SK-N-SH (cell line): Measurements from ENCODE around the gene IDH3G. TPM values are rescaled to one million over a fixed set of nuclear protein-coding genes. Genes with fewer than 3 reads are reported as not detected.

Experiments used
- CTCF ChIA-PET: fragments of 300-600, 350-600 bp; formaldehyde crosslinking; extraction: SDS; loops from one replicate; lab custom pipeline; 2021; lab: Yijun Ruan, JAX
- POLR2A ChIA-PET: fragments of 350-600 bp; sonication (Branson Sonifier 250); formaldehyde crosslinking; extraction: SDS; loops from one replicate; lab custom pipeline; 2020; ENCODE audit warnings: antibody characterized with exemption, inconsistent platforms; lab: Yijun Ruan, JAX
- DNase-seq: peaks from one replicate; pipeline ENCODE4 v3.0.0; 2012
- H2AFZ ChIP-seq: fragments of 200-600 bp; sonication (generic); 2 replicates; pipeline ENCODE4 v1.8.1; 2016; ENCODE audit warnings: antibody characterized with exemption, mild to moderate bottlenecking, low read depth
- H3F3A ChIP-seq: fragments of 200-600 bp; sonication (generic); replicated peaks from 2 replicates; pipeline ENCODE3; 2016; ENCODE audit warnings: antibody characterized with exemption, mild to moderate bottlenecking; ENCODE audit not compliant: insufficient read depth
- H3K27ac ChIP-seq, 2 experiments: fragments of 200-500 bp in 1 of 2; fragments of 200-600 bp in 1 of 2; sonication (Bioruptor generic) in 1 of 2; sonication (generic), shearing (Covaris generic) in 1 of 2; 2 replicates each; pipeline versions ENCODE4 v1.5.1 to v1.6.1; 2014 to 2016; ENCODE audit warnings: low read depth in 2 of 2, inconsistent platforms in 1 of 2, low read length in 1 of 2, mild to moderate bottlenecking in 1 of 2, mixed read lengths in 1 of 2
- H3K27me3 ChIP-seq: fragments of 200-600 bp; sonication (generic), shearing (Covaris generic); 2 replicates; pipeline ENCODE4 v1.6.1; 2016; ENCODE audit warnings: mixed run types; ENCODE audit not compliant: insufficient read depth
- H3K36me3 ChIP-seq, 2 experiments: fragments of 200-500 bp in 1 of 2; fragments of 200-600 bp in 1 of 2; sonication (Bioruptor generic) in 1 of 2; sonication (generic) in 1 of 2; replicated peaks in 1 of 2; 2 replicates each; pipeline versions ENCODE3 to v1.5.1; 2014 to 2016; ENCODE audit warnings: low read length in 1 of 2, mild to moderate bottlenecking in 1 of 2; ENCODE audit not compliant: insufficient read depth in 2 of 2, control insufficient read depth in 1 of 2
- H3K4me1 ChIP-seq, 2 experiments: fragments of 200-500 bp in 1 of 2; fragments of 200-600 bp in 1 of 2; sonication (Bioruptor generic) in 1 of 2; sonication (generic), shearing (Covaris generic) in 1 of 2; 2 replicates each; pipeline versions ENCODE4 v1.5.1 to v1.6.1; 2014 to 2016; ENCODE audit warnings: low read depth in 1 of 2, low read length in 1 of 2, mixed run types in 1 of 2; ENCODE audit not compliant: insufficient read depth in 2 of 2, control insufficient read depth in 1 of 2
- H3K4me2 ChIP-seq: fragments of 200-600 bp; sonication (generic), shearing (Covaris generic); 2 replicates; pipeline ENCODE4 v1.6.1; 2017; ENCODE audit warnings: mixed run types
- H3K4me3 ChIP-seq, 2 experiments: fragments of 200-500 bp in 1 of 2; fragments of 200-600 bp in 1 of 2; sonication (Bioruptor generic) in 1 of 2; sonication (generic), shearing (Covaris generic) in 1 of 2; 2 replicates each; pipeline versions ENCODE4 v1.5.1 to v1.8.1; 2014 to 2016; ENCODE audit warnings: low read depth in 2 of 2, inconsistent platforms in 1 of 2, low read length in 1 of 2, mild to moderate bottlenecking in 1 of 2, mixed read lengths in 1 of 2, moderate library complexity in 1 of 2
- H3K79me2 ChIP-seq: fragments of 200-600 bp; sonication (generic); 2 replicates; pipeline ENCODE4 v1.8.1; 2017; ENCODE audit warnings: mild to moderate bottlenecking; ENCODE audit not compliant: insufficient read depth
- H3K9ac ChIP-seq: fragments of 200-600 bp; sonication (generic); 2 replicates; pipeline ENCODE4 v1.6.1; 2017; ENCODE audit warnings: mixed run types
- H3K9me2 ChIP-seq: fragments of 200-600 bp; sonication (generic); 2 replicates; pipeline ENCODE4 v1.6.1; 2017; ENCODE audit warnings: mixed run types
- H3K9me3 ChIP-seq: fragments of 200-600 bp; sonication (generic); 2 replicates; pipeline ENCODE4 v1.6.1; 2017; ENCODE audit warnings: mixed run types, mild to moderate bottlenecking, moderate library complexity
- H4K20me1 ChIP-seq: fragments of 200-600 bp; sonication (generic); 2 replicates; pipeline ENCODE4 v1.6.1; 2017; ENCODE audit warnings: mild to moderate bottlenecking, mixed run types; ENCODE audit not compliant: insufficient read depth
- CTCF ChIP-seq: fragments of 200-600 bp; sonication (generic); IDR thresholded peaks from 2 replicates; pipeline ENCODE4 v1.6.1; 2017; ENCODE audit warnings: antibody characterized with exemption, mild to moderate bottlenecking, moderate library complexity
- EP300 ChIP-seq, 2 experiments: IDR thresholded peaks; 2 replicates each; pipeline versions ENCODE4 v1.4.0 to v1.6.1; 2012; ENCODE audit warnings: borderline replicate concordance in 1 of 2, low read depth in 1 of 2, low read length in 1 of 2
- FOXM1 ChIP-seq: IDR thresholded peaks from 2 replicates; pipeline ENCODE4 v1.4.0; 2012; ENCODE audit warnings: low read depth, mild to moderate bottlenecking
- IRF3 ChIP-seq: fragments of 150-350 bp; IDR thresholded peaks from 2 replicates; pipeline ENCODE4 v1.6.1; 2016; ENCODE audit warnings: mild to moderate bottlenecking, low read depth, low read length
- JUND ChIP-seq: IDR thresholded peaks from 2 replicates; pipeline ENCODE4 v1.4.0; 2012
- MXI1 ChIP-seq: IDR thresholded peaks from 2 replicates; pipeline ENCODE4 v1.6.1; 2012; ENCODE audit warnings: mild to moderate bottlenecking, low read depth, low read length, improper control_type of control experiment
- NFIC ChIP-seq: IDR thresholded peaks from 2 replicates; pipeline ENCODE4 v1.4.0; 2012; ENCODE audit warnings: borderline replicate concordance
- POLR2AphosphoS5 ChIP-seq: IDR thresholded peaks from 2 replicates; pipeline ENCODE4 v1.6.1; 2012; ENCODE audit warnings: low read depth, low read length
- RAD21 ChIP-seq: IDR thresholded peaks from 2 replicates; pipeline ENCODE4 v1.6.1; 2012; ENCODE audit warnings: mild to moderate bottlenecking, low read length
- RCOR1 ChIP-seq: fragments of 150-350 bp; IDR thresholded peaks from 2 replicates; pipeline ENCODE4 v1.6.1; 2017; ENCODE audit warnings: antibody characterized with exemption, low read length
- RXRA ChIP-seq: IDR thresholded peaks from 2 replicates; pipeline ENCODE4 v1.4.0; 2012; ENCODE audit warnings: low read depth, mild to moderate bottlenecking, borderline replicate concordance
- SIN3A ChIP-seq: IDR thresholded peaks from 2 replicates; pipeline ENCODE4 v1.6.1; 2012; ENCODE audit warnings: low read depth, mild to moderate bottlenecking, low read length, moderate library complexity, borderline replicate concordance
- SMC3 ChIP-seq: IDR thresholded peaks from 2 replicates; pipeline ENCODE4 v1.6.1; 2012; ENCODE audit warnings: low read depth, low read length, improper control_type of control experiment
- TAF1 ChIP-seq: IDR thresholded peaks from 2 replicates; pipeline ENCODE4 v1.6.1; 2012; ENCODE audit warnings: low read depth, mild to moderate bottlenecking, low read length, moderate library complexity, borderline replicate concordance
- USF1 ChIP-seq: IDR thresholded peaks from 2 replicates; pipeline ENCODE4 v1.4.0; 2012; ENCODE audit warnings: low read depth, borderline replicate concordance
- USF2 ChIP-seq: fragments of 150-350 bp; IDR thresholded peaks from 2 replicates; pipeline ENCODE4 v1.6.1; 2017; ENCODE audit warnings: antibody characterized with exemption, low read length, low read depth, borderline replicate concordance
- YY1 ChIP-seq: IDR thresholded peaks from 2 replicates; pipeline ENCODE4 v1.4.0; 2012; ENCODE audit warnings: low read depth, mild to moderate bottlenecking
- ZBTB33 ChIP-seq: IDR thresholded peaks from 2 replicates; pipeline ENCODE4 v1.4.0; 2012; ENCODE audit warnings: low read depth, borderline replicate concordance
- WGBS: methylation state at CpG from one replicate; pipeline ENCODE4 v1.1.6; 2017; ENCODE audit warnings: low lambda C conversion rate; 5-methylcytosine and 5-hydroxymethylcytosine counted together
- polyA plus RNA-seq, 3 experiments: library from polyadenylated mRNA; depleted of rRNA; stranded (reverse); fragments of >200 nt; gene quantifications; 2 replicates each; pipeline ENCODE4 v1.2.3, GENCODE V29; 2012

IDH3G gene
- polyA plus RNA-seq, 1 of the 3 experiments (the other 2 are of a cell fraction), result 107 TPM

GRCh38 chrX:153829549-153829798 is 35.3 kb upstream of the IDH3G start:
- Histone ChIP-seq H3K36me3 (no peaks in the 10 kb centered on the region), H3F3A (peaks cover 5% of the 10 kb centered on the region), H4K20me1 (peaks cover 5% of the 10 kb centered on the region; the same call in 1 of the 2 replicates), H3K4me3 (peak overlapping the region; percentile 46 to 57), H3K27me3 (peaks cover 60% of the 10 kb centered on the region), H2AFZ (no peak overlapping the region), H3K9ac (no peak overlapping the region), H3K4me1 (peaks cover 0 to 2% of the 10 kb centered on the region in 2 experiments; a peak in 1 of 4 replicates), H3K27ac (no peak overlapping the region), H3K9me2 (no peaks in the 10 kb centered on the region), H3K9me3 (no peaks in the 10 kb centered on the region), H3K79me2 (no peaks in the 10 kb centered on the region), H3K4me2 (peak overlapping the region; percentile 74)
- ChIA-PET POLR2A (no interaction called here), CTCF (interaction anchor here (0.6 to 1.2 kb wide), 5 partner anchors 40 to 117 kb away, joined by 3 read pairs; no protein-coding TSS in a partner anchor)
- TF ChIP-seq YY1 (no peak), FOXM1 (no peak), RAD21 (no peak), POLR2AphosphoS5 (no peak), RXRA (no peak), SMC3 (no peak), RCOR1 (no peak), JUND (no peak), EP300 (IDR thresholded peaks at IDR 0.05; ENCODE audit: borderline replicate concordance in 1 of 2, low read depth in 1 of 2, low read length in 1 of 2) (no peak), SIN3A (no peak), MXI1 (no peak), USF2 (no peak), USF1 (no peak), IRF3 (no peak)
- peak; percentile 59 for DNase-seq
- 4% methylated on average over 4 of the region's 27 CpGs for WGBS

- POLR2A ChIA-PET, result no interaction called here
- H3K79me2 ChIP-seq, result no peaks in the 10 kb centered on the region
- H4K20me1 ChIP-seq, result peaks cover 5% of the 10 kb centered on the region; the same call in 1 of the 2 replicates
- no peak overlapping the region for H3K9ac ChIP-seq
- TF ChIP-seq IRF3 (no peak), TAF1 (no peak), NFIC (no peak), ZBTB33 (no peak), RCOR1 (no peak), YY1 (no peak), JUND (no peak), CTCF (0 out of 2 replicates have a peak, but pooled peaks have one; percentile 9)
- TF ChIP-seq, all 33 proteins: peak for 1
- H3K36me3 ChIP-seq, result no peaks in the 10 kb centered on the region
- H3K9me2 ChIP-seq, result no peaks in the 10 kb centered on the region
- H3K9me3 ChIP-seq, result no peaks in the 10 kb centered on the region
- CTCF ChIA-PET, result interaction anchor here (0.6 to 1.4 kb wide), 6 partner anchors 40 to 118 kb away, joined by 3 to 4 read pairs (median 3); no protein-coding TSS in a partner anchor
- no peak overlapping the region for H3K27ac ChIP-seq
- DNase-seq, result peak; percentile 61
- H3K4me3 ChIP-seq, result peak overlapping the region; percentile 46 to 57
- H3F3A ChIP-seq, result peaks cover 5% of the 10 kb centered on the region
- WGBS, result 14% methylated on average over 36 of the region's 50 CpGs
- no peak overlapping the region for H2AFZ ChIP-seq
- peaks cover 60% of the 10 kb centered on the region for H3K27me3 ChIP-seq
- H3K4me1 ChIP-seq, result peaks cover 0 to 2% of the 10 kb centered on the region in 2 experiments; a peak in 1 of 4 replicates
- H3K4me2 ChIP-seq, result peak overlapping the region; percentile 74
Observed at GRCh38 chrX:153828723-153829548, 34.8 kb upstream of the IDH3G start.
